Lung (tissue), 12 donors: ENCODE measurements around the gene RNPEPL1. TPM values are rescaled to one million over a fixed set of nuclear protein-coding genes. Genes with fewer than 3 reads are reported as not detected.

Experiments
- ATAC-seq: fragments of 200-7000 bp; cut with Tn5 transposase; one replicate; pipeline ENCODE4 v1.9.1; 2020; ENCODE audit warnings: moderate number of reproducible peaks; ENCODE audit not compliant: insufficient read depth, low FRiP score
- DNase-seq, 3 donors: peaks; one replicate each; pipeline ENCODE4 v3.0.0-alpha.2; 2013 to 2017
- H3K27ac ChIP-seq, 2 donors: one replicate each; pipeline ENCODE4 v1.5.1; 2013; ENCODE audit warnings: mild to moderate bottlenecking in 2 of 2, moderate library complexity in 2 of 2, control low read depth in 1 of 2, inconsistent platforms in 1 of 2, low read depth in 1 of 2, low read length in 1 of 2
- H3K27me3 ChIP-seq, 3 donors: one replicate each; pipeline ENCODE4 v1.5.1; 2013; ENCODE audit warnings: low read length in 2 of 3; ENCODE audit not compliant: control insufficient read depth in 3 of 3, insufficient read depth in 3 of 3
- H3K36me3 ChIP-seq, 4 donors: one replicate each; pipeline ENCODE4 v1.5.1; 2013; ENCODE audit warnings: low read length in 4 of 4, mild to moderate bottlenecking in 1 of 4, moderate library complexity in 1 of 4; ENCODE audit not compliant: control insufficient read depth in 4 of 4, insufficient read depth in 4 of 4
- H3K4me1 ChIP-seq, 5 donors: one replicate each; pipeline ENCODE4 v1.5.1; 2013; ENCODE audit warnings: low read length in 5 of 5, mild to moderate bottlenecking in 2 of 5, moderate library complexity in 1 of 5; ENCODE audit not compliant: control insufficient read depth in 5 of 5, insufficient read depth in 5 of 5
- H3K4me3 ChIP-seq: one replicate; pipeline ENCODE4 v1.5.1; 2013; ENCODE audit warnings: mild to moderate bottlenecking, control low read depth, moderate library complexity
- H3K9ac ChIP-seq, 2 donors: one replicate each; pipeline ENCODE4 v1.5.1; 2013; ENCODE audit warnings: low read length in 2 of 2, control low read depth in 1 of 2; ENCODE audit not compliant: insufficient read depth in 1 of 2
- H3K9me3 ChIP-seq, 4 donors: one replicate each; pipeline ENCODE4 v1.5.1; 2013; ENCODE audit warnings: low read length in 3 of 4, mild to moderate bottlenecking in 1 of 4, moderate library complexity in 1 of 4; ENCODE audit not compliant: control insufficient read depth in 4 of 4, insufficient read depth in 3 of 4
- WGBS, 2 donors: extraction: QIAGEN DNeasy Blood & Tissue Kit; methylation state at CpG; one replicate each; pipeline ENCODE4 v1.1.7; 2013; 5-methylcytosine and 5-hydroxymethylcytosine counted together
- polyA plus RNA-seq, 2 donors: library from polyadenylated mRNA; stranded (reverse); fragments of 200-250 nt; gene quantifications; one replicate each; pipeline ENCODE4 v1.2.1, GENCODE V29; 2013
- total RNA-seq, 2 donors: library from RNA; depleted of rRNA in 1 of 2; stranded (reverse); fragments of >200 nt in 1 of 2; gene quantifications; one replicate each; pipeline ENCODE4 v1.2.1, GENCODE V29; 2014 to 2021
- TF ChIP-seq, protein P1 (sequence below): IDR thresholded peaks from 2 replicates; pipeline ENCODE4 v1.5.1; 2012; ENCODE audit warnings: mild to moderate bottlenecking; ENCODE audit errors: control extremely low read depth, extremely low read depth
- donor health status: control.
- donor health status: control.
- donor health status: Bipolar disorder and iron deficiency.
- donor health status: healthy.
- donor health status: DM: yes; HTN: yes; CAD: no.

RNPEPL1 gene
- total and polyA plus RNA-seq, 4 donors, result 24.5 to 235 (median 88.2) TPM

GRCh38 chr2:240522406-240522805 lies 45.9 kb upstream of the RNPEPL1 start:
- peaks cover 0 to 8% (median under 1%) of the 10 kb centered on the region in 4 donors for H3K9me3 ChIP-seq
- H3K27ac ChIP-seq, result no peak overlapping the region
- H3K9ac ChIP-seq, result no peak overlapping the region
- 97% methylated on average over 12 of the region's 12 CpGs for WGBS, 2 donors
- H3K4me3 ChIP-seq, result no peak overlapping the region
- DNase-seq (no peak), ATAC-seq (no peak)
- peaks cover 0 to 12% (median 8%) of the 10 kb centered on the region in 4 donors for H3K36me3 ChIP-seq
- TF ChIP-seq, protein P1, sequence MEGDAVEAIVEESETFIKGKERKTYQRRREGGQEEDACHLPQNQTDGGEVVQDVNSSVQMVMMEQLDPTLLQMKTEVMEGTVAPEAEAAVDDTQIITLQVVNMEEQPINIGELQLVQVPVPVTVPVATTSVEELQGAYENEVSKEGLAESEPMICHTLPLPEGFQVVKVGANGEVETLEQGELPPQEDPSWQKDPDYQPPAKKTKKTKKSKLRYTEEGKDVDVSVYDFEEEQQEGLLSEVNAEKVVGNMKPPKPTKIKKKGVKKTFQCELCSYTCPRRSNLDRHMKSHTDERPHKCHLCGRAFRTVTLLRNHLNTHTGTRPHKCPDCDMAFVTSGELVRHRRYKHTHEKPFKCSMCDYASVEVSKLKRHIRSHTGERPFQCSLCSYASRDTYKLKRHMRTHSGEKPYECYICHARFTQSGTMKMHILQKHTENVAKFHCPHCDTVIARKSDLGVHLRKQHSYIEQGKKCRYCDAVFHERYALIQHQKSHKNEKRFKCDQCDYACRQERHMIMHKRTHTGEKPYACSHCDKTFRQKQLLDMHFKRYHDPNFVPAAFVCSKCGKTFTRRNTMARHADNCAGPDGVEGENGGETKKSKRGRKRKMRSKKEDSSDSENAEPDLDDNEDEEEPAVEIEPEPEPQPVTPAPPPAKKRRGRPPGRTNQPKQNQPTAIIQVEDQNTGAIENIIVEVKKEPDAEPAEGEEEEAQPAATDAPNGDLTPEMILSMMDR, result no peak
- H3K4me1 ChIP-seq, result peaks cover 0 to 13% (median 3%) of the 10 kb centered on the region in 5 donors
- H3K27me3 ChIP-seq, result peaks cover 0 to 11% (median 5%) of the 10 kb centered on the region in 3 donors

- ATAC-seq (no peak), DNase-seq (no peak)
- peaks cover 0 to 16% (median 8%) of the 10 kb centered on the region in 4 donors for H3K36me3 ChIP-seq
- H3K9ac ChIP-seq, result no peak overlapping the region
- H3K9me3 ChIP-seq, result peaks cover 0 to 8% (median under 1%) of the 10 kb centered on the region in 4 donors
- 97 to 98% methylated on average over 32 of the region's 32 CpGs for WGBS, 2 donors
- peaks cover 0 to 13% (median 3%) of the 10 kb centered on the region in 5 donors for H3K4me1 ChIP-seq
- peaks cover 0 to 11% (median 5%) of the 10 kb centered on the region in 3 donors for H3K27me3 ChIP-seq
- H3K27ac ChIP-seq, result no peak overlapping the region
- TF ChIP-seq, protein P1, result no peak
- no peak overlapping the region for H3K4me3 ChIP-seq
These were observed 44.6 kb upstream of the RNPEPL1 start for GRCh38 chr2:240523451-240524281.

DNA sequence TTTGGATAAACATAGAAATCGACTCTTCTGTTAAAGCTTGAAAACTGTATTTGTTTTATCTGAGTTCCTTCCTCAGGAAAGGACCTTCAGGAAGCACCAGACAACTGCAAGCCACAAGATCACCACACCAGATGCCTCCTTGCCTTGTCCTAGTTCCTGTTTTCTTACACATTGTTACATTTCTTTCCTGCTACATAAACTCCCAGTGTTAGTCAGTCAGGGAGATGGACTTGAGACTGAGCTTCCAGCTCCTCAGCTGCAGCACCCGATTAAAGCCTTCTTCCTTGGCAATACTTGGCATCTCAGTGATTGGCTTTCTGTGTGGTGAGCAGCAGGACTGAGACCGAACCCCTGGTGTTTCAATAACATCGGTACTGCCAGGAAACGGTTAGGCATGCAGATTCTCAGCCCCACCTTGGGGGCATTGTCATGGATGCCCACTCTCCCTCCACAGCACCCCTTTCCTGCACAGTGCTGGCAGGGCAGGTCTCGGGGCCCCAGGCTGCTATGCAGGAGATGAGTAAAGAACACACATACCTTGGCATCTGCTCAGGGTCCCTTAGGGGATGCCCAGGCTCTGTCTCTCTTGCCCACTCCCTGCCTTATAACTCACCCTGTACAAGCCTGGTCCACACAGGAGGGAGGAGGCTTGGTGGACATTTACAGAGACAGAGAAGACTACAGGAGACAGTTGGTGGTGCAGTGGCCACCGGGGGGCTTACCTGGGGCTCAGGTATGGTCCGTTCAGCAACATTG lies 43.1 kb upstream of the RNPEPL1 start:
- ATAC-seq (no peak), DNase-seq (no peak)
- H3K4me3 ChIP-seq, result no peak overlapping the region
- TF ChIP-seq, protein P1, result no peak
- H3K4me1 ChIP-seq, result peaks cover 0 to 3% (median 3%) of the 10 kb centered on the region in 5 donors
- peaks cover 0 to 8% (median under 1%) of the 10 kb centered on the region in 4 donors for H3K9me3 ChIP-seq
- peaks cover 0 to 22% (median 8%) of the 10 kb centered on the region in 4 donors for H3K36me3 ChIP-seq
- 78 to 90% methylated on average over 8 of the region's 8 CpGs for WGBS, 2 donors
- H3K27me3 ChIP-seq, result peaks cover 0 to 8% (median 5%) of the 10 kb centered on the region in 3 donors
- H3K9ac ChIP-seq, result no peak overlapping the region
- no peak overlapping the region for H3K27ac ChIP-seq
